Hepatocyte (in vitro differentiated cells): Measurements from ENCODE around the gene KIFC3. TPM values are rescaled to one million over a fixed set of nuclear protein-coding genes. Genes with fewer than 3 reads are reported as not detected.

ENCODE experiments used
- DNase-seq: peaks from one replicate; pipeline ENCODE4 v3.0.0-alpha.2; 2016; ENCODE audit warnings: low spot score
- H2AFZ ChIP-seq: fragments of 200-600 bp; sonication (generic); 2 replicates; pipeline ENCODE4 v1.6.0; 2016; ENCODE audit warnings: antibody characterized with exemption, mild to moderate bottlenecking
- H3K27ac ChIP-seq: fragments of 200-600 bp; sonication (generic); 2 replicates; pipeline ENCODE4 v1.5.1; 2016; ENCODE audit warnings: mild to moderate bottlenecking
- H3K27me3 ChIP-seq: fragments of 200-600 bp; sonication (generic); 2 replicates; pipeline ENCODE4 v1.6.1; 2016
- H3K36me3 ChIP-seq: fragments of 200-600 bp; sonication (generic); replicated peaks from 2 replicates; pipeline ENCODE4 v1.5.1; 2016; ENCODE audit warnings: low read depth; ENCODE audit not compliant: insufficient read depth
- H3K4me1 ChIP-seq: fragments of 200-600 bp; sonication (generic); 2 replicates; pipeline ENCODE4 v1.5.1; 2016; ENCODE audit warnings: mild to moderate bottlenecking, moderate library complexity; ENCODE audit not compliant: insufficient read depth
- H3K4me2 ChIP-seq: fragments of 200-600 bp; sonication (generic); 2 replicates; pipeline ENCODE4 v1.6.0; 2016
- H3K4me3 ChIP-seq: fragments of 200-600 bp; sonication (generic); 2 replicates; pipeline ENCODE4 v1.5.1; 2016; ENCODE audit warnings: mild to moderate bottlenecking
- H3K79me2 ChIP-seq: fragments of 200-600 bp; sonication (generic); 2 replicates; pipeline ENCODE4 v1.6.0; 2017; ENCODE audit warnings: mild to moderate bottlenecking
- H3K9me2 ChIP-seq: fragments of 200-600 bp; sonication (generic); replicated peaks from 2 replicates; pipeline ENCODE4 v1.6.0; 2017; ENCODE audit warnings: mild to moderate bottlenecking; ENCODE audit not compliant: insufficient read depth
- H3K9me3 ChIP-seq: fragments of 200-600 bp; sonication (generic); 2 replicates; pipeline ENCODE4 v1.5.1; 2016; ENCODE audit warnings: low read depth, mild to moderate bottlenecking
- H4K20me1 ChIP-seq: fragments of 200-600 bp; sonication (generic); 2 replicates; pipeline ENCODE4 v1.6.0; 2016; ENCODE audit warnings: mild to moderate bottlenecking; ENCODE audit not compliant: insufficient read depth, poor library complexity, severe bottlenecking
- CTCF ChIP-seq: fragments of 200-600 bp; sonication (generic); IDR thresholded peaks from 2 replicates; pipeline ENCODE4 v1.5.1; 2016; ENCODE audit warnings: antibody characterized with exemption, mild to moderate bottlenecking; ENCODE audit not compliant: poor library complexity
- EZH2 ChIP-seq: fragments of 200-600 bp; sonication (generic); IDR thresholded peaks from 2 replicates; pipeline ENCODE4 v1.6.1; 2016; ENCODE audit warnings: antibody characterized with exemption, mild to moderate bottlenecking, borderline replicate concordance
- EZH2phosphoT487 ChIP-seq: fragments of 200-600 bp; sonication (generic); IDR thresholded peaks from one replicate; pipeline ENCODE4 v1.6.1; 2018; ENCODE audit warnings: antibody characterized with exemption, mild to moderate bottlenecking, low read depth, moderate library complexity; ENCODE audit not compliant: unreplicated experiment, severe bottlenecking
- WGBS: methylation state at CpG from one replicate; pipeline ENCODE4 v1.1.6; 2016; ENCODE audit warnings: low lambda C conversion rate; ENCODE audit errors: missing lambda C conversion rate; 5-methylcytosine and 5-hydroxymethylcytosine counted together
- polyA plus RNA-seq: library from polyadenylated mRNA; unstranded; fragments of >200 nt; fragmentation: Nextera tagmentation; extraction: Ambion mirVana; gene quantifications from 2 replicates; pipeline ENCODE4 v1.2.1, GENCODE V29; 2016
- total RNA-seq: library from RNA; depleted of rRNA; stranded (reverse); fragments of >200 nt; gene quantifications from 2 replicates; pipeline ENCODE4 v1.2.3, GENCODE V29; 2014

KIFC3 gene
- total and polyA plus RNA-seq, 2 experiments from 2014 or later, result 49.7 to 55.3 TPM

GRCh38 chr16:57728336-57729181 lies 73.7 kb downstream of the KIFC3 start:
- no peaks in the 10 kb centered on the region for H3K27me3 ChIP-seq
- no peaks in the 10 kb centered on the region for H4K20me1 ChIP-seq
- H3K4me3 ChIP-seq, result no peak overlapping the region
- H3K9me3 ChIP-seq, result no peaks in the 10 kb centered on the region
- no peak overlapping the region for H3K4me2 ChIP-seq
- TF ChIP-seq CTCF, result no peak
- no peak for TF ChIP-seq EZH2phosphoT487
- no peak for TF ChIP-seq EZH2
- H3K4me1 ChIP-seq, result no peaks in the 10 kb centered on the region
- no peaks in the 10 kb centered on the region for H3K9me2 ChIP-seq
- H2AFZ ChIP-seq, result no peak overlapping the region
- H3K27ac ChIP-seq, result no peak overlapping the region
- 97% methylated on average over 13 of the region's 14 CpGs for whole genome bisulfite sequencing
- H3K36me3 ChIP-seq, result no peaks in the 10 kb centered on the region
- DNase-seq, result no peak
- no peaks in the 10 kb centered on the region for H3K79me2 ChIP-seq

GRCh38 chr16:57727610-57728009 lies 74.7 kb downstream of the KIFC3 start:
- TF ChIP-seq CTCF (no peak), EZH2phosphoT487 (no peak), EZH2 (no peak)
- Histone ChIP-seq H2AFZ (no peak overlapping the region), H3K4me2 (no peak overlapping the region), H3K36me3 (no peaks in the 10 kb centered on the region), H3K4me3 (no peak overlapping the region), H3K9me2 (no peaks in the 10 kb centered on the region), H3K4me1 (no peaks in the 10 kb centered on the region), H3K79me2 (no peaks in the 10 kb centered on the region), H3K27ac (no peak overlapping the region), H3K9me3 (no peaks in the 10 kb centered on the region), H3K27me3 (no peaks in the 10 kb centered on the region), H4K20me1 (no peaks in the 10 kb centered on the region)
- WGBS, result 68% methylated on average over 4 of the region's 4 CpGs
- DNase-seq, result no peak

- no peaks in the 10 kb centered on the region for H3K27me3 ChIP-seq
- no peak overlapping the region for H3K4me2 ChIP-seq
- H3K27ac ChIP-seq, result no peak overlapping the region
- H3K9me3 ChIP-seq, result no peaks in the 10 kb centered on the region
- H3K4me3 ChIP-seq, result no peak overlapping the region
- H3K4me1 ChIP-seq, result no peaks in the 10 kb centered on the region
- no peaks in the 10 kb centered on the region for H3K79me2 ChIP-seq
- 90% methylated on average over 7 of the region's 7 CpGs for WGBS
- DNase-seq, result no peak
- no peaks in the 10 kb centered on the region for H4K20me1 ChIP-seq
- no peak overlapping the region for H2AFZ ChIP-seq
- no peaks in the 10 kb centered on the region for H3K9me2 ChIP-seq
- TF ChIP-seq EZH2, result no peak
- no peak for TF ChIP-seq CTCF
- no peak for TF ChIP-seq EZH2phosphoT487
- no peaks in the 10 kb centered on the region for H3K36me3 ChIP-seq
These were observed 75.8 kb downstream of the KIFC3 start for GRCh38 chr16:57726433-57726947.
